ENCODE results near the gene TIMM21.

- TF ChIP-seq CTCF (conservative IDR thresholded peaks at IDR 0.05; ENCODE audit: low read length) (no peak), EZH2phosphoT487 (IDR thresholded peaks at IDR 0.05; ENCODE audit: borderline replicate concordance, low read depth, low read length) (no peak)
Observed at GRCh38 chr18:74141667-74142066, 6.7 kb upstream of the TIMM21 start.
